GM19452 (cell line): ENCODE results near the gene LRMDA.

Experiments
- ATAC-seq: cut with Tn5 transposase; IDR thresholded peaks from one replicate; pipeline ENCODE4 v1.9.1; 2021; ENCODE audit not compliant: unreplicated experiment

LRMDA gene

GRCh38 chr10:76281659-76282058, 850.2 kb downstream of the LRMDA start:
- no peak for ATAC-seq

- ATAC-seq, result no peak
Observed at GRCh38 chr10:76282061-76283025, 850.9 kb downstream of the LRMDA start.

- ATAC-seq, result no peak
Observed at GRCh38 chr10:76284351-76284750, 852.9 kb downstream of the LRMDA start.

- ATAC-seq, result no peak
Observed at GRCh38 chr10:76285012-76285411, 853.6 kb downstream of the LRMDA start.

- no peak for ATAC-seq
Observed at GRCh38 chr10:76285515-76285914, 854.1 kb downstream of the LRMDA start.

GRCh38 chr10:76286536-76286935, 855.1 kb downstream of the LRMDA start:
- ATAC-seq, result no peak

- ATAC-seq, result no peak
Observed at GRCh38 chr10:76287856-76288255, 856.4 kb downstream of the LRMDA start.

- ATAC-seq, result no peak
Observed at GRCh38 chr10:76291175-76291574, 859.8 kb downstream of the LRMDA start.

GRCh38 chr10:76291885-76292284, 860.5 kb downstream of the LRMDA start:
- ATAC-seq, result no peak

- no peak for ATAC-seq
Observed at GRCh38 chr10:76296957-76297356, 865.5 kb downstream of the LRMDA start.

- no peak for ATAC-seq
Observed at GRCh38 chr10:76297358-76297757, 865.9 kb downstream of the LRMDA start.

- no peak for ATAC-seq
Observed at GRCh38 chr10:76297780-76298281, 866.4 kb downstream of the LRMDA start.

GRCh38 chr10:76298329-76298728, 866.9 kb downstream of the LRMDA start:
- ATAC-seq, result no peak

- no peak for ATAC-seq
Observed at GRCh38 chr10:76299501-76299900, 868.1 kb downstream of the LRMDA start.

- no peak for ATAC-seq
Observed at GRCh38 chr10:76301211-76301610, 869.8 kb downstream of the LRMDA start.

- no peak for ATAC-seq
Observed at GRCh38 chr10:76301950-76302349, 870.5 kb downstream of the LRMDA start.

GRCh38 chr10:76302481-76302880, 871.1 kb downstream of the LRMDA start:
- ATAC-seq, result no peak

- no peak for ATAC-seq
Observed at GRCh38 chr10:76302961-76303630, 871.7 kb downstream of the LRMDA start.

- no peak for ATAC-seq
Observed at GRCh38 chr10:76303682-76304316, 872.4 kb downstream of the LRMDA start.

GRCh38 chr10:76305930-76306615, 874.6 kb downstream of the LRMDA start:
- ATAC-seq, result no peak

- ATAC-seq, result no peak
Observed at GRCh38 chr10:76306856-76307255, 875.4 kb downstream of the LRMDA start.
